Stimulated activated CD8-positive, alpha-beta memory T cell treated with anti-CD3 and anti-CD28 coated beads, Interleukin-15, amount 100 ng/mL, for 24 hours (primary cell): ENCODE data around the gene PRKN.

Source experiments
- DNase-seq: peaks from one replicate; pipeline ENCODE4 v3.0.0-alpha.2; 2020; ENCODE audit warnings: low read depth

Gene PRKN

DNA sequence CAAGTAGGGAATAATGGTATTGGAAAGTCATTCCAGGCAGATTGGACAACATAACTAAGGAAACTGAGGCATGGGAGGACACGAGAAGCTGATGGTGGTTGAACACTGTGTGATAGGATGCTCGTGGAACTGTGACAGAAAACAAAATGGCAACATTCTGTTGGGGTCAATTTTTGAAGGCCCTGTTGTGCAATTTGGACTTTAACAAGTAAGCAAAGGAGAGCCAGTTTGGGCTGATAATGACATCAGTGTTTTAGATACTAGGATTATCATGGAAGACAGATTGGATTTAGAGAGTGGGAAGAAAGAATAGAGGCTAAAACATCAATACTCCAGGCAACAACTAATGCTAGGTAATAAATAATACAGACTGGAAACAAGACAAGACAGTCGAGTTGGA lies 53.1 kb downstream of the PRKN start:
- DNase-seq: no peak

- no peak for DNase-seq
Observed at GRCh38 chr6:162671580-162672165, 55.9 kb downstream of the PRKN start.

DNA sequence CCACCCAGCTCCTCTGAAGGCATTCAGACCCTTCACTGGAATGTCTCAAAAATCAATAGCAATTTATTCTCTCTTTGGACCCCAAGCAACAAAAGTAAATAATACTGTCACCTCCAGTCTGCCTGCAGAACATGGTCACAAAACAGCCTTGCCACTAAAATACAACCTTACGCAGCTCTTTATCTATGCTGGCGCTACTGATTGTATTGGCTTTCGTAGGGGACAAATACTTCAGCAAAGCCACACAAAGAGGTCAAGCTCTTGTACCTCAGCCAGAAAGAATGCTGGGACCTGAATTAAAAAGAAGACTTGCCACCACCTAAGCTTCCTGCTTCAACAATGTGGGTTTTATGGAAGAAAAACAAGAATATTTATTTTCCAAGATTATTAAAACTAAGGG lies 57.2 kb downstream of the PRKN start:
- no peak for DNase-seq

DNA sequence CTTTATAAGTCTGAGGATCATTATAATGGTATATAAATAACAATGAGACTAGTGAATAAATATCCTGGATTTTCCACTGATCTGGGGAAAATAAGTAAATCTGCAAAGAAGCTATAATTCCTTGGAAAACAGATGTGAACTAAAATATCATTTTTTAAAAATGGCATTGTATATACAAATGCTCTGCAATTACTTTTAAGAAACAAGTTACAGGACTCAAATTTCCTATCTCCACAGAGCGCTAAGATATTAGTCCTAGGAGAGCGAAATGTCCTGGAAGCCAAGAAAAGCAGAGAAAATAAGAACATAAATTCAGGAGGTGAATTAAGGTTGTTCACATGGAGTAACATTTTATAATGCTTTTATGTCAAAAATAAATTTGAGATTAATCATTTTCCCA lies 61.3 kb downstream of the PRKN start:
- DNase-seq: no peak

DNA sequence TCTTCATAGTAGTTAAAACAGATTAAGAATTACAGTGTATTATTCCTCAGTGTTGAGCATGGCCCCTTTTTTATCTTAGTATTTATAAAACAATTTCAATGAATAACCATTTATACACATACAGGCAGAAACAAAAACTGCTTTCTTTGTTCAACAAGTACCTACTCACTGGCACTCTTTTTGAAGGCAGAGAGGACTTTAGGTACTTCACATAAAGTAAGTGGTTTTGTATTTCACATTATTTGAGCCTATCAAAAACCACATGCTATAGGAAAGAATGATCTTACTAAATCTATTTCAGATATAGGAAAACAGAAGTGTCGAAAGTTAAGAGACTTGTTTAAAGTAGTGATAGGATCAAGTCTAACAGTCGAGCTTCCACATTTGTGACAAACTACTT lies 73.8 kb downstream of the PRKN start:
- no peak for DNase-seq

- DNase-seq: no peak
Observed at GRCh38 chr6:162651505-162651904, 76.1 kb downstream of the PRKN start.

DNA sequence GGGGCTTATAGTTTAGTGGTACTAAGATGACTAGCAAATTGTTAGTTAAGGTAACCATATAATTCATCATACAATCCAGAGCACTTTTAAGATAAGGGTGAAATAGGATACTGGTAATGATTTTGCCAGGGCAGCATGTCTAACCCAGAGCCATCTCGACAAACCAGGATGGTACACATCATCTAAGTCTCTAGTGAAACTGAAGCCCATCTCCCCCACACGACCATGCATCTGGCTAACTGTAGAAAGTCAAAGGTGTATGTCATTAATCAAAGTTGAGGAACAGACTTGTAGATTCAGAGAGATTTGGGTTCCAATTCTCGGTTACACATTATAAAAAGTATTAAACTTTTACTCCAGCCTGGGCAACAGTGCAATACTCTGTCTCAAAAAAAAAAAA lies 78.3 kb downstream of the PRKN start:
- no peak for DNase-seq

DNA sequence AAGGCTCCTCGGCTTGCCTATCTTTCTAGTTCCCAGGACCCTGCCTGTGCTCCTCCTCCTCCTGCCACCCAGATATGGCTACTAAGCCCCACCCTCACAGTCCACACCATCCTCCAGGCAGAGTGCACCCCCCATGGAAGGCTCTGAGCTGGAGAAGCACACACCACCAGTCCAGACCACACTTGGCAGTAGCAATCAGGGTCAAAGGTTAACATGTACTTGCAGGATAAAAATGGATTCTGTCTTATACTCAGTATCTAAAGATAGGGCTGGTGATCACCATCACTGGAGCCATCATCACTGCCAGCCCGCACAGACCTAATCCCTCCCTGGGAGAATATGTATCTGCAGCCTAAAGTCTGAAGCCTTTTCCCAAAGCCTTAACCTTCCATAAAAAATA lies 83.4 kb downstream of the PRKN start:
- DNase-seq: no peak

- no peak for DNase-seq
Observed at GRCh38 chr6:162640756-162641155, 86.8 kb downstream of the PRKN start.

DNA sequence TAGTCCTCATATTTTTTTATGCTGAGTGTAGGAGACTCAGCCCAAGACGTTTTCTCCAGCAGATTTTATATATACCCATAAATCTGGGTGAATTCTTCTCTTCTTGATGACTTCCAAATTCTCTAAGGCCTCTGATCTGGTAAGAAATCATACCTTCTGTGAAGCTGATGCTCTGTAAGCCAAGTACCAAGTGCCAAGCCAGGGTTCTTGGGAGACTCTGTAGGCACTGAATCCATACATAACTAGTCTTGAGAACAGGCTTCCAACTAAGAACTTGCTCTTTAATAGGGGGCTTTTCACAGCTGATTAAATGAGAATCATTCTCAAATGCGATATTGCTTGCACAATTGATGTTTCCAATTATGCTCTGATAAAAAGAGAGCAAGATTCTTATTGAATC lies 87.6 kb downstream of the PRKN start:
- DNase-seq: no peak

- no peak for DNase-seq
Observed at GRCh38 chr6:162638931-162639574, 88.5 kb downstream of the PRKN start.

- DNase-seq: no peak
Observed at GRCh38 chr6:162637317-162637716, 90.2 kb downstream of the PRKN start.

DNA sequence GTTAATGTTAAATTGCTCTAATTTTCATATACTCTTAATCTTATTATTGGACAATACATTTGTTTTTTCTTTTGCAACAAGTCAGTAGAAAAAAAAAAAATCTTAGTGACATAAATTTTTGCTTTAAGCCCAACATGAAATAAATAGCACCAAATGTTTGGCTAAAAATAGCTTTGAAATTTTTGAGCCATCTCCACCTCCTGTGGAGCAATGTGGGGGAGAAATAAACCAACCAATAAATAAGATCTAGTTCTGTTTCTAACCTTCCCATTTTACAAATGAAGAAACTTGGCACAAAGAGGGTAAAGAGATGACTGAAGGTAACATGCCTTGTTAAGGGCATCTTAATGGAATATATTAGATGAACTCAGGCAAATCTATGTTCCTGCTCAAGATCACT lies 91.4 kb downstream of the PRKN start:
- DNase-seq: no peak

DNA sequence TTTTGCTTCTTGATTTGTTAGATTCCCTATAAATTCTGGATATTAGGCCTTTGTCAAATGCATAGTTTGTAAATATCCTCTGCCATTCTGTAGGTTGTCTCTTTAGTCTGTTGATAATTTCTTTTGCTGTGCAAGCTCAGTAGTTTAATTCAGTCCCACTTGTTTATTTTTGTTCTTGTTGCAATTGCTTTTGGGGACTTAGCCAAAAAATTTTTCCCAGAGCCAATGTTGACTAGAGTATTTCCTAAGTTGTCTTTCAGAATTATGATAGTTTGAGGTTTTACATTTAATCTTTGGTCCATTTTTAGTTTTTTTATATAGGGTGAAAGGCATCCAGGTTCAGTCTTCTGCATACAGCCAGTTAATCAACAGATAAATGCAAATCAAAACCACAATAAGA lies 96.0 kb downstream of the PRKN start:
- no peak for DNase-seq

- DNase-seq: no peak
Observed at GRCh38 chr6:162630069-162630468, 97.5 kb downstream of the PRKN start.

DNA sequence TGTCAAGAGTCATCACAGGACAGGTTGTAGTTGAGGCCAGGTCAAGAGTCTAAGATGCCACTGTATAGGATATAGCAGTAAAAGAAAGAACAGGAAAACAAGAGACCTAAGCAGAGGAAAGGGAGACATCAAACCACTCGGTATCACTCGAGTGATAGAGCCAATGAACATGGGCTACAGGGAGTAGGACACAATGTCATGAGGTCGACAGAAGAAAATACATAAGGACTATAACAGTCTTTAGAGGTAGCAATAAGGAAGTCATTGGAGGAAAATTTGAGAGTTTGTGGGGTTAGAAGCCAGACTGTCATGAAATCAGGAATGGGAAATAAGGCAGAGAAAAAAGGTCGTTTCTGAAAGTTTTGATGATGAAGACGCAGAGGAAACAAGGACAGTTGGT lies 99.7 kb downstream of the PRKN start:
- no peak for DNase-seq

DNA sequence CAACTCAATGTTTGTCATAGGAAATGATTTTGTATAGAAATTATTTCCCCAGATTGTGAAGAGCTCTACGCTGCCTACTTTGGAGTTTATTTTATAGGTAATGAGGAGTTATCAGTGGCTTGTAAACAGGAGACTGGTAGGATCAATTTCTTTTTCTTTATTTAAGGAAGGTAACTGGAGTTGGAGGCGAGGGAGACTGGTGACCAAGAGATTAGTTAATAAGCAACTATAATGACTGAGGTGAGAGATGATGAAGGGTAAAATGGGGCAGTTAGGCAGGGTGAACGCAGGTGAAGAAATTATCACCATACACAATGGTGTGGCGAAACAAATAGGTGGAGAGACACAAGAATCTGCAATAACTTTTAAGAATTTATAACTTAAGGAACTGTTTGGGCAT lies 100.2 kb downstream of the PRKN start:
- DNase-seq: no peak

DNA sequence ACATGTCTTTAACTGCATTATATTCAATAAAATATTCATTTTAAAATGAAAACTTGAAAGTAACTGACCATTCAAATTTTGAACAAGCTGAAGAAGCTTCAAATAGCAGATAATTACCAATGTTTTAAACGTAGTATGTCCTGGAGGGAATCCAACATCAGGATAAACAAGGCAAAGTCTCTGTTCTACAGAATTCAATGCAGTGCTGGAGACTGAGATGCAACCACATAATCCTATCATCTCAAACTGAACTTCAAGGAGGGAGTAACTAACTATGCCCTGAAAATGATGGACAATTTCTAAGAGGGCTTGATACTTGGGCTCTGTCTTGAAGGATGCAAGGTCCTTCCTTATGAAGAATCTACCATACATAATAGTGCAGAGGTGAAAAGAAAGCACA lies 100.7 kb downstream of the PRKN start:
- DNase-seq: no peak

- no peak for DNase-seq
Observed at GRCh38 chr6:162625846-162626540, 101.6 kb downstream of the PRKN start.

GRCh38 chr6:162622572-162622971 lies 105.0 kb downstream of the PRKN start:
- no peak for DNase-seq

DNA sequence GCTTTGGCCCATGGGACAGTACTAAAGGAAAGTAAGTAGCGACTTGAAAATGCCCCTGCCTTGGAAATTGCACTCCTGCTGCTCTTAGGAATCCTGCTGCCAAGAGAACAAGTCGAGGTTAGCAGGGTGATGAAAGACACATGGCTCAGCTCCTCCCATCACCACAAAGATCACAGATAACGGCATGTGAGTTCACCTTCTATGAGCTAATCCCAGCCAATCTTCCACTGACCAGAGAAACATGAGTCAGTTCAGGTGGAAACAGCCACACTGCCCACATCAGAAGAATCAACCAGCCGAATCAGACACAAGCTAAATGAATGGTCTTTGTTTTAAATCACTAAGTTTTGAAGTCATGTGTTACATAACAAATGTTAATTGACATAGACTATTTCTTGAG lies 106.3 kb downstream of the PRKN start:
- no peak for DNase-seq

- no peak for DNase-seq
Observed at GRCh38 chr6:162620073-162620472, 107.5 kb downstream of the PRKN start.

GRCh38 chr6:162618448-162619002 lies 109.0 kb downstream of the PRKN start:
- DNase-seq: no peak
